ENCODE data around the gene MRPL16. TPM values are rescaled to one million over a fixed set of nuclear protein-coding genes. Genes with fewer than 3 reads are reported as not detected.
"Not testable (repeated sequence)": the region's sequence is repeated elsewhere in the genome, so short reads cannot be mapped to it uniquely, and the experiment has no call there.

Gene MRPL16
- total RNA-seq = 23.5 TPM

DNA sequence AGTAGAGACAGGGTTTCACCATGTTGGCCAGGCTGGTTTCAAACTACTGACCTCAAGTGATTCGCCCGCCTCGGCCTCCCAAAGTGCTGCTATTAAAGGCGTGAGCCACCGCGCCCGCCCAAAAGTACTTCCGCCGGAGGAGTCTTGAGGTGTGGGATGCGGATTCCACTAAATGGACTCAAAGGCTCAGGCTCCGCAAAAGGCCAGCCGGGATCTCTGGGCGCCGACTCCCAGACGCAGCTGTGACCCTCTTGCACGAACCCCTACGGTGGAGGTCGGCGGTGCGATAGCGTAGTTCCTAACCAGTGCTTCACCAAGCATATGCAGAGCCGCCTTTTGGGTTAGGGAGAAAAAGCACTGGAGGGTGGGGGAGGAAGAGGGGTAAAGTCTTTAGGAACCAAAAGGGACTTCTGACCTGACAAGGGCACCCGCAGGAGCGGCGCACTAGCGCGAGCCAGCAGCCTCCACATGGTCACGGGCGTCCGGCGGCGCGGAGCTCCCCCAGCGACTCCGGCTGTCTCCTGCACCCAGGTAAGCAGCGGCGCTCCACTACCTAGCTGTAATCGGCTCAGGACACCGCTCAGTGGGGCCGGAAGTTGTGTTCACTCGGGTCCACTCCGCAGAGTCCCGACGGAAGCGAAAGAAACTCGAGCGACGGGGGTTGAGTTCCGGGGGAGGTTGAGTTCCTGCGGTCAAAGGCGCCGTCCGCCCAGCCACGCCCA lies at the start of gene MRPL16:
MRPL16 (minus strand) TSS at position 590 of the 722 bp plus-strand sequence; CDS start at position 470, 120 bp downstream.
- no peaks in the 10 kb centered on the region for H3K27me3 ChIP-seq (ENCODE audit: control insufficient read depth in 3 of 3, insufficient read depth in 3 of 3, low read length in 3 of 3)
- no peaks in the 10 kb centered on the region for H3K9me3 ChIP-seq (ENCODE audit: control insufficient read depth in 3 of 3, low read length in 3 of 3)
- peak within 1 kb of the TSS; percentile 90 to 99 (median 98) for H3K4me3 ChIP-seq (ENCODE audit: low read length in 3 of 3)
- peak within 1 kb of the TSS; percentile 76 for H3K27ac ChIP-seq (ENCODE audit: low read depth, low read length)
- H3K4me1 ChIP-seq (ENCODE audit: control insufficient read depth in 3 of 3, insufficient read depth in 3 of 3, low read length in 3 of 3) = peaks cover 4 to 9% (median 6%) of the 10 kb centered on the region in 3 donors
- peak within 1 kb of the TSS; percentile 98 to 99 (median 99) for H3K9ac ChIP-seq (ENCODE audit: low read depth in 1 of 3, low read length in 3 of 3)
- H3K36me3 ChIP-seq (ENCODE audit: control insufficient read depth in 3 of 3, insufficient read depth in 3 of 3, low read length in 3 of 3) = peaks cover 24 to 31% (median 30%) of the 10 kb centered on the region in 3 donors

DNA sequence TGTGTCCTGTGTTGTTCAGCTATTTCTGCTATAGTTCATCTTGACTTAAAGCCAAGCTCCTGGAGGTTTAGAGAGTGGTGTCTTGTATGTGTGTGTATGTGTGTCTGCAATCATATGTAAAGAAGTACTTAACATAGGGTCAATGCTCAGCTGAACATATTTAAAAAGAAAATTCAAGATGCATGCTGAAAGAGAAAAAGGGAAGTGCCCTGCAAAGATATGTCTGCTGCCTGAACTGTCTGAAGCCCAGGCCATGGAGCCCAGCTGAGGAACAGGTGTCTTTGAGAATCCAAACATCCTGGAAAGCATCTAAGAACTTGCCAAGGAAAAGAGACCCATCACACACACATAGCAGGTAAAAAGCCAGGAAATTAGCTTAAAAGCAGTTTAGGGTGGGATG lies 49.1 kb upstream of the MRPL16 start:
- H3K27me3 ChIP-seq (ENCODE audit: control insufficient read depth in 3 of 3, insufficient read depth in 3 of 3, low read length in 3 of 3) = no peaks in the 10 kb centered on the region

GRCh38 chr11:59857439-59858434 lies 47.2 kb upstream of the MRPL16 start:
- Histone ChIP-seq H3K4me3 (ENCODE audit: low read length in 3 of 3) (no peak overlapping the region), H3K4me1 (ENCODE audit: control insufficient read depth in 3 of 3, insufficient read depth in 3 of 3, low read length in 3 of 3) (no peaks in the 10 kb centered on the region), H3K27ac (ENCODE audit: low read depth, low read length) (no peak overlapping the region), H3K9ac (ENCODE audit: low read depth in 1 of 3, low read length in 3 of 3) (no peak overlapping the region), H3K27me3 (ENCODE audit: control insufficient read depth in 3 of 3, insufficient read depth in 3 of 3, low read length in 3 of 3) (no peaks in the 10 kb centered on the region), H3K9me3 (ENCODE audit: control insufficient read depth in 3 of 3, low read length in 3 of 3) (no peaks in the 10 kb centered on the region), H3K36me3 (ENCODE audit: control insufficient read depth in 3 of 3, insufficient read depth in 3 of 3, low read length in 3 of 3) (no peaks in the 10 kb centered on the region)

More for the DNA sequence above, 49.1 kb upstream of the MRPL16 start:
- no peak overlapping the region for H3K4me3 ChIP-seq (ENCODE audit: low read length in 3 of 3)
- H3K9me3 ChIP-seq (ENCODE audit: control insufficient read depth in 3 of 3, low read length in 3 of 3) = no peaks in the 10 kb centered on the region
- no peak overlapping the region for H3K27ac ChIP-seq (ENCODE audit: low read depth, low read length)
- no peak overlapping the region for H3K9ac ChIP-seq (ENCODE audit: low read depth in 1 of 3, low read length in 3 of 3)
- H3K4me1 ChIP-seq (ENCODE audit: control insufficient read depth in 3 of 3, insufficient read depth in 3 of 3, low read length in 3 of 3) = no peaks in the 10 kb centered on the region
- H3K36me3 ChIP-seq (ENCODE audit: control insufficient read depth in 3 of 3, insufficient read depth in 3 of 3, low read length in 3 of 3) = no peaks in the 10 kb centered on the region

- no peaks in the 10 kb centered on the region for H3K36me3 ChIP-seq (ENCODE audit: control insufficient read depth in 3 of 3, insufficient read depth in 3 of 3, low read length in 3 of 3)
- H3K27me3 ChIP-seq (ENCODE audit: control insufficient read depth in 3 of 3, insufficient read depth in 3 of 3, low read length in 3 of 3) = no peaks in the 10 kb centered on the region
- no peak overlapping the region for H3K4me3 ChIP-seq (ENCODE audit: low read length in 3 of 3)
- no peak overlapping the region for H3K9ac ChIP-seq (ENCODE audit: low read depth in 1 of 3, low read length in 3 of 3)
- H3K9me3 ChIP-seq (ENCODE audit: control insufficient read depth in 3 of 3, low read length in 3 of 3) = no peaks in the 10 kb centered on the region
- H3K27ac ChIP-seq (ENCODE audit: low read depth, low read length) = no peak overlapping the region
- no peaks in the 10 kb centered on the region for H3K4me1 ChIP-seq (ENCODE audit: control insufficient read depth in 3 of 3, insufficient read depth in 3 of 3, low read length in 3 of 3)
Measured at GRCh38 chr11:59854871-59855270, 44.3 kb upstream of the MRPL16 start.

GRCh38 chr11:59851416-59851815 lies 40.8 kb upstream of the MRPL16 start:
- not testable (repeated sequence) for H3K4me1 ChIP-seq (ENCODE audit: control insufficient read depth in 3 of 3, insufficient read depth in 3 of 3, low read length in 3 of 3); H3K36me3 ChIP-seq (ENCODE audit: control insufficient read depth in 3 of 3, insufficient read depth in 3 of 3, low read length in 3 of 3); H3K9me3 ChIP-seq (ENCODE audit: control insufficient read depth in 3 of 3, low read length in 3 of 3); H3K27me3 ChIP-seq (ENCODE audit: control insufficient read depth in 3 of 3, insufficient read depth in 3 of 3, low read length in 3 of 3); H3K4me3 ChIP-seq (ENCODE audit: low read length in 3 of 3); H3K27ac ChIP-seq (ENCODE audit: low read depth, low read length); H3K9ac ChIP-seq (ENCODE audit: low read depth in 1 of 3, low read length in 3 of 3)

- not testable (repeated sequence) for H3K27me3 ChIP-seq (ENCODE audit: control insufficient read depth in 3 of 3, insufficient read depth in 3 of 3, low read length in 3 of 3); H3K9me3 ChIP-seq (ENCODE audit: control insufficient read depth in 3 of 3, low read length in 3 of 3); H3K27ac ChIP-seq (ENCODE audit: low read depth, low read length); H3K9ac ChIP-seq (ENCODE audit: low read depth in 1 of 3, low read length in 3 of 3); H3K4me3 ChIP-seq (ENCODE audit: low read length in 3 of 3); H3K36me3 ChIP-seq (ENCODE audit: control insufficient read depth in 3 of 3, insufficient read depth in 3 of 3, low read length in 3 of 3); H3K4me1 ChIP-seq (ENCODE audit: control insufficient read depth in 3 of 3, insufficient read depth in 3 of 3, low read length in 3 of 3)
Measured at GRCh38 chr11:59849551-59849950, 39.0 kb upstream of the MRPL16 start.

GRCh38 chr11:59849129-59849528 lies 38.6 kb upstream of the MRPL16 start:
- Histone ChIP-seq H3K9me3 (ENCODE audit: control insufficient read depth in 3 of 3, low read length in 3 of 3) (no peaks in the 10 kb centered on the region), H3K36me3 (ENCODE audit: control insufficient read depth in 3 of 3, insufficient read depth in 3 of 3, low read length in 3 of 3) (no peaks in the 10 kb centered on the region), H3K4me3 (ENCODE audit: low read length in 3 of 3) (no peak overlapping the region), H3K27ac (ENCODE audit: low read depth, low read length) (no peak overlapping the region), H3K27me3 (ENCODE audit: control insufficient read depth in 3 of 3, insufficient read depth in 3 of 3, low read length in 3 of 3) (no peaks in the 10 kb centered on the region), H3K9ac (ENCODE audit: low read depth in 1 of 3, low read length in 3 of 3) (no peak overlapping the region), H3K4me1 (ENCODE audit: control insufficient read depth in 3 of 3, insufficient read depth in 3 of 3, low read length in 3 of 3) (no peaks in the 10 kb centered on the region)

DNA sequence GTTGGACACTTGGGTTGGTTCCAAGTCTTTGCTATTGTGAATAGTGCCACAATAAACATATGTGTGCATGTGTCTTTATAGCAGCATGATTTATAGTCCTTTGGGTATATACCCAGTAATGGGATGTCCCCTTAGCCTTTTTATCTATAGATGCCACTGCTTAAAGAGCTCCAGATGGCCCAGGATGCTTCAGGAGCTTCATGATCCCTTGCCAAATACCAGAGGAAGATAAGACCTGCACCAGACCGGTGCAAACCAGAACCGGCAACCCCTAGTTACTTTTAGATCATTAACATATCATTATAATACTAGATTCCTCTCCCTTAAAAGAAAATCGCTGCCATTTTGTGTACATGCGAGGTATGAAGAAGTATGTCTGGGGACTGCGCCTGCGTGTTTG lies 37.9 kb upstream of the MRPL16 start:
- not testable (repeated sequence) for H3K36me3 ChIP-seq (ENCODE audit: control insufficient read depth in 3 of 3, insufficient read depth in 3 of 3, low read length in 3 of 3); H3K4me1 ChIP-seq (ENCODE audit: control insufficient read depth in 3 of 3, insufficient read depth in 3 of 3, low read length in 3 of 3); H3K27me3 ChIP-seq (ENCODE audit: control insufficient read depth in 3 of 3, insufficient read depth in 3 of 3, low read length in 3 of 3); H3K9ac ChIP-seq (ENCODE audit: low read depth in 1 of 3, low read length in 3 of 3); H3K27ac ChIP-seq (ENCODE audit: low read depth, low read length); H3K4me3 ChIP-seq (ENCODE audit: low read length in 3 of 3); H3K9me3 ChIP-seq (ENCODE audit: control insufficient read depth in 3 of 3, low read length in 3 of 3)

DNA sequence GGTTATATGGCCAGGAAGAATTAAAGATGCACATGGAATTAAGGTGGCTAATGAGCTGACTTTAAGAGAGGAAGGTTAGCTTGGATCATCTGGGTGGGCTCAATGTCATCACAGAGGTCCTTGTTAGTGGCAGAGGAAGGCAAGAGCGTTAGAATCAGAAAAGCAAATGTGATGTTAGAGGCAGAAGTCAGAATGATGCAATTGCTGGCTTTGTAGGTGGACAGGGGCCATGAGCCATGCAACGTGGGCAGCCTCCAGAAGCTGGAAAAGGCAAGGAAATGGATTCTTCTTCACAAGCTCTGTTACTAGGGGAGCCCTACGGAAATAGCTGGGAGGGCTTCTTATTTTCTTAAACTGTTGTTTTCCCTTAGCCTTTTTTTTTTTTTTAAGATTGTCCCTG lies 37.0 kb upstream of the MRPL16 start:
- H3K27me3 ChIP-seq (ENCODE audit: control insufficient read depth in 3 of 3, insufficient read depth in 3 of 3, low read length in 3 of 3) = no peaks in the 10 kb centered on the region
- H3K4me3 ChIP-seq (ENCODE audit: low read length in 3 of 3) = no peak overlapping the region
- H3K36me3 ChIP-seq (ENCODE audit: control insufficient read depth in 3 of 3, insufficient read depth in 3 of 3, low read length in 3 of 3) = no peaks in the 10 kb centered on the region
- H3K9ac ChIP-seq (ENCODE audit: low read depth in 1 of 3, low read length in 3 of 3) = no peak overlapping the region
- no peaks in the 10 kb centered on the region for H3K4me1 ChIP-seq (ENCODE audit: control insufficient read depth in 3 of 3, insufficient read depth in 3 of 3, low read length in 3 of 3)
- H3K9me3 ChIP-seq (ENCODE audit: control insufficient read depth in 3 of 3, low read length in 3 of 3) = no peaks in the 10 kb centered on the region
- H3K27ac ChIP-seq (ENCODE audit: low read depth, low read length) = no peak overlapping the region

GRCh38 chr11:59846556-59846955 lies 36.0 kb upstream of the MRPL16 start:
- H3K27me3 ChIP-seq (ENCODE audit: control insufficient read depth in 3 of 3, insufficient read depth in 3 of 3, low read length in 3 of 3) = no peaks in the 10 kb centered on the region
- no peaks in the 10 kb centered on the region for H3K9me3 ChIP-seq (ENCODE audit: control insufficient read depth in 3 of 3, low read length in 3 of 3)
- H3K4me3 ChIP-seq (ENCODE audit: low read length in 3 of 3) = no peak overlapping the region
- H3K4me1 ChIP-seq (ENCODE audit: control insufficient read depth in 3 of 3, insufficient read depth in 3 of 3, low read length in 3 of 3) = no peaks in the 10 kb centered on the region
- H3K9ac ChIP-seq (ENCODE audit: low read depth in 1 of 3, low read length in 3 of 3) = no peak overlapping the region
- H3K27ac ChIP-seq (ENCODE audit: low read depth, low read length) = no peak overlapping the region
- H3K36me3 ChIP-seq (ENCODE audit: control insufficient read depth in 3 of 3, insufficient read depth in 3 of 3, low read length in 3 of 3) = no peaks in the 10 kb centered on the region

All from skeletal muscle tissue (tissue), 4 donors.